GM23338 (cell line): ENCODE measurements around the gene RAI14. TPM values are rescaled to one million over a fixed set of nuclear protein-coding genes. Genes with fewer than 3 reads are reported as not detected.

Experiments
- ATAC-seq: fragments of 200-7000 bp; cut with Tn5 transposase; 3 replicates; pipeline ENCODE4 v1.9.1; 2020
- DNase-seq: peaks from one replicate; pipeline ENCODE4 v3.0.0-alpha.2; 2015; ENCODE audit warnings: low spot score
- H2AFZ ChIP-seq: fragments of 200-600 bp; sonication (generic); 2 replicates; pipeline ENCODE4 v1.8.0; 2016; ENCODE audit warnings: antibody characterized with exemption, mild to moderate bottlenecking, moderate library complexity
- H3F3A ChIP-seq: fragments of 200-600 bp; sonication (generic); replicated peaks from 2 replicates; pipeline ENCODE4 v1.8.0; 2017; ENCODE audit warnings: antibody characterized with exemption, mixed run types, low read depth
- H3K27ac ChIP-seq: fragments of 200-600 bp; sonication (generic); 2 replicates; pipeline ENCODE4 v1.6.1; 2016; ENCODE audit warnings: low read depth
- H3K27me3 ChIP-seq: fragments of 200-600 bp; sonication (generic); 2 replicates; pipeline ENCODE4 v1.8.0; 2016; ENCODE audit warnings: mild to moderate bottlenecking, mixed run types, moderate library complexity; ENCODE audit not compliant: insufficient read depth
- H3K36me3 ChIP-seq: fragments of 200-600 bp; sonication (generic); 2 replicates; pipeline ENCODE4 v1.8.0; 2016; ENCODE audit warnings: mild to moderate bottlenecking; ENCODE audit not compliant: insufficient read depth
- H3K4me1 ChIP-seq: fragments of 200-600 bp; sonication (generic); 2 replicates; pipeline ENCODE4 v1.8.0; 2016; ENCODE audit warnings: mild to moderate bottlenecking, moderate library complexity; ENCODE audit not compliant: insufficient read depth
- H3K4me2 ChIP-seq: fragments of 200-600 bp; sonication (generic); 2 replicates; pipeline ENCODE4 v1.7.1; 2017; ENCODE audit warnings: mixed run types
- H3K4me3 ChIP-seq: fragments of 200-600 bp; sonication (generic); 2 replicates; pipeline ENCODE4 v1.6.1; 2016; ENCODE audit warnings: mixed run types
- H3K79me2 ChIP-seq: fragments of 200-600 bp; sonication (generic); replicated peaks from 2 replicates; pipeline ENCODE4 v1.8.0; 2017; ENCODE audit warnings: mild to moderate bottlenecking; ENCODE audit not compliant: insufficient read depth
- H3K9me2 ChIP-seq: fragments of 200-600 bp; sonication (generic); 2 replicates; pipeline ENCODE4 v1.8.0; 2017; ENCODE audit not compliant: insufficient read depth
- H4K20me1 ChIP-seq: fragments of 200-600 bp; sonication (generic); replicated peaks from 2 replicates; pipeline ENCODE4 v1.8.0; 2017; ENCODE audit warnings: mild to moderate bottlenecking; ENCODE audit not compliant: insufficient read depth
- H3K27ac Mint-ChIP-seq: 2 replicates; pipeline ENCODE4 v1.8.0; 2020; ENCODE audit warnings: inconsistent platforms, mild to moderate bottlenecking, moderate library complexity, mixed read lengths
- H3K27me3 Mint-ChIP-seq: 3 replicates; pipeline ENCODE4 v1.8.0; 2022; ENCODE audit warnings: low read depth, mild to moderate bottlenecking, moderate library complexity, mixed read lengths, inconsistent platforms; ENCODE audit not compliant: insufficient read depth, poor library complexity
- H3K36me3 Mint-ChIP-seq: 3 replicates; pipeline ENCODE4 v1.8.0; 2021; ENCODE audit warnings: low read depth, mild to moderate bottlenecking, inconsistent platforms, moderate library complexity, mixed read lengths
- H3K4me1 Mint-ChIP-seq: 3 replicates; pipeline ENCODE4 v1.8.0; 2020; ENCODE audit warnings: mild to moderate bottlenecking, inconsistent platforms, mixed read lengths
- H3K4me3 Mint-ChIP-seq: 3 replicates; pipeline ENCODE4 v1.8.0; 2021; ENCODE audit warnings: moderate library complexity, mild to moderate bottlenecking, inconsistent platforms, mixed read lengths
- H3K9me3 Mint-ChIP-seq: 3 replicates; pipeline ENCODE4 v1.8.0; 2020; ENCODE audit warnings: moderate library complexity, mild to moderate bottlenecking, inconsistent platforms, mixed read lengths
- CTCF ChIP-seq, 2 experiments: fragments of 200-600 bp in 1 of 2; sonication (generic) in 1 of 2; conservative IDR thresholded peaks; 2 replicates each; pipeline versions ENCODE4 v1.5.1 to v1.6.1; 2016 to 2017; ENCODE audit warnings: antibody characterized with exemption in 2 of 2, low read depth in 2 of 2, mild to moderate bottlenecking in 2 of 2, moderate library complexity in 1 of 2
- EZH2 ChIP-seq: fragments of 200-600 bp; sonication (generic); IDR thresholded peaks from one replicate; pipeline ENCODE4 v1.8.0; 2017; ENCODE audit warnings: antibody characterized with exemption, mild to moderate bottlenecking, low read depth; ENCODE audit not compliant: unreplicated experiment
- EZH2phosphoT487 ChIP-seq: fragments of 200-600 bp; sonication (generic); IDR thresholded peaks from one replicate; pipeline ENCODE4 v1.8.1; 2018; ENCODE audit warnings: antibody characterized with exemption; ENCODE audit not compliant: unreplicated experiment
- NANOG ChIP-seq: IDR thresholded peaks from 2 replicates; pipeline ENCODE4 v1.6.1; 2016; ENCODE audit warnings: antibody characterized with exemption, borderline replicate concordance
- POLR2AphosphoS5 ChIP-seq: IDR thresholded peaks from 2 replicates; pipeline ENCODE4 v1.6.1; 2016; ENCODE audit warnings: antibody characterized with exemption, low read depth
- STAT1 ChIP-seq: IDR thresholded peaks from one replicate; pipeline ENCODE4 v1.6.1; 2016; ENCODE audit warnings: antibody characterized with exemption; ENCODE audit not compliant: unreplicated experiment
- ZNF114 ChIP-seq: fragments of 250-450 bp; sonication (Bioruptor Pico); IDR thresholded peaks from 2 replicates; pipeline ENCODE4 v1.5.0; 2020; ENCODE audit warnings: mild to moderate bottlenecking, moderate library complexity
- ZNF462 ChIP-seq: fragments of 250-450 bp; sonication (Bioruptor Pico); IDR thresholded peaks from 2 replicates; pipeline ENCODE4 v1.5.0; 2020; ENCODE audit warnings: mild to moderate bottlenecking, moderate library complexity
- polyA plus RNA-seq: library from polyadenylated mRNA; unstranded; fragments of >200 nt; fragmentation: Nextera tagmentation; extraction: Ambion mirVana; gene quantifications from 2 replicates; pipeline ENCODE4 v1.2.1, GENCODE V29; 2016
- total RNA-seq: library from RNA; depleted of rRNA; stranded (reverse); fragments of >200 nt; shearing (Covaris generic); gene quantifications from 2 replicates; pipeline ENCODE4 v1.2.3, GENCODE V29; 2014
- TF ChIP-seq, protein P1 (sequence below): IDR thresholded peaks from one replicate; pipeline ENCODE4 v1.6.1; 2018; ENCODE audit warnings: antibody characterized with exemption; ENCODE audit not compliant: unreplicated experiment
- TF ChIP-seq, protein P2 (sequence below): IDR thresholded peaks from 2 replicates; pipeline ENCODE4 v1.6.1; 2016; ENCODE audit warnings: antibody characterized with exemption

Gene RAI14
- total and polyA plus RNA-seq, 2 experiments from 2014 or later, result 58.8 to 95.8 TPM

DNA sequence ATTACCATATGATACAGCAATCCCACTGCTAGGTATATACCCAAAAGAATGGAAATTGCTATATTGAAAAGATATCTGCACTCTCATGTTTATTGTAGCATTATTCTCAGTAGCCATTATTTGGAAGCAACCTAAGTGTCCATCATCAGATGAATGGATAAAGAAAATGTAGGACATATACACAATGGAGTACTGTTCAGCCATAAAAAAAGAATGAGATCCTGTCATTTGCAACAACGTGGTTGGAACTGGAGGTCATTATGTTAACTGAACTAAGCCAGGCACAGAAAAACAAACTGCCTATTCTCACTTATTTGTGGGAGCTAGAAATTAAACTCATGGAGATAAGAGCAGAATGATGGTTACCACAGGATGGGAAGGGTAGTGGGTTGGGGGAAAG lies 119.8 kb downstream of the RAI14 start (continued):
- TF ChIP-seq STAT1, result no peak
- no peak for TF ChIP-seq EZH2phosphoT487
- no peak for TF ChIP-seq POLR2AphosphoS5
- TF ChIP-seq EZH2, result no peak
- TF ChIP-seq, protein P1, sequence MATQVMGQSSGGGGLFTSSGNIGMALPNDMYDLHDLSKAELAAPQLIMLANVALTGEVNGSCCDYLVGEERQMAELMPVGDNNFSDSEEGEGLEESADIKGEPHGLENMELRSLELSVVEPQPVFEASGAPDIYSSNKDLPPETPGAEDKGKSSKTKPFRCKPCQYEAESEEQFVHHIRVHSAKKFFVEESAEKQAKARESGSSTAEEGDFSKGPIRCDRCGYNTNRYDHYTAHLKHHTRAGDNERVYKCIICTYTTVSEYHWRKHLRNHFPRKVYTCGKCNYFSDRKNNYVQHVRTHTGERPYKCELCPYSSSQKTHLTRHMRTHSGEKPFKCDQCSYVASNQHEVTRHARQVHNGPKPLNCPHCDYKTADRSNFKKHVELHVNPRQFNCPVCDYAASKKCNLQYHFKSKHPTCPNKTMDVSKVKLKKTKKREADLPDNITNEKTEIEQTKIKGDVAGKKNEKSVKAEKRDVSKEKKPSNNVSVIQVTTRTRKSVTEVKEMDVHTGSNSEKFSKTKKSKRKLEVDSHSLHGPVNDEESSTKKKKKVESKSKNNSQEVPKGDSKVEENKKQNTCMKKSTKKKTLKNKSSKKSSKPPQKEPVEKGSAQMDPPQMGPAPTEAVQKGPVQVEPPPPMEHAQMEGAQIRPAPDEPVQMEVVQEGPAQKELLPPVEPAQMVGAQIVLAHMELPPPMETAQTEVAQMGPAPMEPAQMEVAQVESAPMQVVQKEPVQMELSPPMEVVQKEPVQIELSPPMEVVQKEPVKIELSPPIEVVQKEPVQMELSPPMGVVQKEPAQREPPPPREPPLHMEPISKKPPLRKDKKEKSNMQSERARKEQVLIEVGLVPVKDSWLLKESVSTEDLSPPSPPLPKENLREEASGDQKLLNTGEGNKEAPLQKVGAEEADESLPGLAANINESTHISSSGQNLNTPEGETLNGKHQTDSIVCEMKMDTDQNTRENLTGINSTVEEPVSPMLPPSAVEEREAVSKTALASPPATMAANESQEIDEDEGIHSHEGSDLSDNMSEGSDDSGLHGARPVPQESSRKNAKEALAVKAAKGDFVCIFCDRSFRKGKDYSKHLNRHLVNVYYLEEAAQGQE, result no peak
- no peak for TF ChIP-seq ZNF114 (CRISPR knock-in tag)
- no peak for TF ChIP-seq CTCF (conservative IDR thresholded peaks at IDR 0.05; ENCODE audit: low read depth in 2 of 2)
- TF ChIP-seq, protein P2, sequence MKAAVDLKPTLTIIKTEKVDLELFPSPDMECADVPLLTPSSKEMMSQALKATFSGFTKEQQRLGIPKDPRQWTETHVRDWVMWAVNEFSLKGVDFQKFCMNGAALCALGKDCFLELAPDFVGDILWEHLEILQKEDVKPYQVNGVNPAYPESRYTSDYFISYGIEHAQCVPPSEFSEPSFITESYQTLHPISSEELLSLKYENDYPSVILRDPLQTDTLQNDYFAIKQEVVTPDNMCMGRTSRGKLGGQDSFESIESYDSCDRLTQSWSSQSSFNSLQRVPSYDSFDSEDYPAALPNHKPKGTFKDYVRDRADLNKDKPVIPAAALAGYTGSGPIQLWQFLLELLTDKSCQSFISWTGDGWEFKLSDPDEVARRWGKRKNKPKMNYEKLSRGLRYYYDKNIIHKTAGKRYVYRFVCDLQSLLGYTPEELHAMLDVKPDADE, result no peak
- TF ChIP-seq NANOG, result no peak

- Histone ChIP-seq H3K79me2 (peaks cover 27% of the 10 kb centered on the region), H3K4me2 (no peak overlapping the region), H3F3A (no peaks in the 10 kb centered on the region), H3K4me1 (no peaks in the 10 kb centered on the region), H3K9me2 (no peaks in the 10 kb centered on the region), H4K20me1 (no peaks in the 10 kb centered on the region), H3K4me3 (no peak overlapping the region), H3K27ac (no peak overlapping the region), H3K27me3 (no peaks in the 10 kb centered on the region), H3K36me3 (peaks cover 36% of the 10 kb centered on the region), H2AFZ (no peak overlapping the region)
- Mint-ChIP-seq H3K9me3 (peaks cover 63% of the 10 kb centered on the region), H3K36me3 (peaks cover 80% of the 10 kb centered on the region), H3K4me1 (no peaks in the 10 kb centered on the region), H3K27ac (no peak overlapping the region), H3K27me3 (peaks cover 3% of the 10 kb centered on the region), H3K4me3 (no peak overlapping the region)
- DNase-seq, result no peak
- ATAC-seq, result no peak
- TF ChIP-seq STAT1 (no peak), EZH2 (no peak), ZNF462 (CRISPR knock-in tag) (no peak), POLR2AphosphoS5 (no peak)
These were observed 122.1 kb downstream of the RAI14 start for GRCh38 chr5:34778091-34778850.
